Chondrocyte (in vitro differentiated cells): ENCODE measurements around the gene CCDC134. TPM values are rescaled to one million over a fixed set of nuclear protein-coding genes. Genes with fewer than 3 reads are reported as not detected.

Experiments
- DNase-seq: peaks from one replicate; pipeline ENCODE4 v3.0.0; 2021; ENCODE audit warnings: mixed read lengths, low spot score
- H3K27ac Mint-ChIP-seq: one replicate; pipeline ENCODE4 v1.8.0; 2021; ENCODE audit warnings: mild to moderate bottlenecking, moderate library complexity, mixed read lengths; ENCODE audit not compliant: unreplicated experiment
- H3K27me3 Mint-ChIP-seq: 2 replicates; pipeline ENCODE4 v1.8.0; 2021; ENCODE audit warnings: low read depth, mixed read lengths
- H3K36me3 Mint-ChIP-seq: 2 replicates; pipeline ENCODE4 v1.8.0; 2021; ENCODE audit warnings: low read depth, mixed read lengths
- H3K4me1 Mint-ChIP-seq: 2 replicates; pipeline ENCODE4 v1.8.0; 2021; ENCODE audit warnings: low read depth, mild to moderate bottlenecking, mixed read lengths
- H3K4me3 Mint-ChIP-seq: one replicate; pipeline ENCODE4 v1.8.0; 2021; ENCODE audit warnings: mild to moderate bottlenecking, moderate library complexity, mixed read lengths; ENCODE audit not compliant: unreplicated experiment
- H3K9me3 Mint-ChIP-seq: 2 replicates; pipeline ENCODE4 v1.8.0; 2021; ENCODE audit warnings: low read depth, mixed read lengths
- total RNA-seq: library from RNA; stranded (reverse); gene quantifications from 3 replicates; pipeline ENCODE4 v1.2.1, GENCODE V29; 2021
- TF ChIP-seq, protein P1 (sequence below): fragments of 200-600 bp; sonication (generic); IDR thresholded peaks from 2 replicates; pipeline ENCODE4 v1.5.0; 2021; ENCODE audit warnings: antibody characterized with exemption, mild to moderate bottlenecking, moderate library complexity

The CCDC134 gene
- total RNA-seq, 1 donor from 2014 or later: 7.0 TPM

DNA sequence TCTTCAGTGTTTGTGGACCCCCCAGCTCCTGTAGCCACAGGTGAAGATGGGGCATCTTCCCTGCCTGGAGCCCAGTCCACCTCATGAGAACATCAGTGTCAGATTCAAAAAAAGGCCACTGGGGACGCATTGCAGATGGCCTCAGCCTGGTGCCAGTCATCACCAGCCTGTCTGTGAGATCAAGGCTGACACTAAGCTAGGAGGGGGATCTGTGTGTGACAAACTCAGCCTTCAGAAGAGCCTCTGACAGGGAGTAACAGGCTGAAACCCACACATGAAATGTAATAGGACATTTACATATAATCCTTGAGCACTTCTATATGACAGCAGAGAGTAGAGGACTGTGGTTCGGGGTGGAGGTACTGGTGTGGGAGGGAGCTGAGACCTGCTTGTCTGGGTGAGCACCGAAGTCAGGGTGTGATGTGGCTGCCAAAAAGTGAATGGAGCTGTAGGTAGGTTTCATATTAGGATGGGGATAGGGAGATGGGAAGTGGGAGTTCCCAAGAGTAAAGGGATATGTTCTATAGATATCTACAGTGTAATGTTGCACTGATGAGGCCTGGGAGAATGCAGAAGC is 20.5 kb upstream of the CCDC134 start:
- TF ChIP-seq, protein P1, sequence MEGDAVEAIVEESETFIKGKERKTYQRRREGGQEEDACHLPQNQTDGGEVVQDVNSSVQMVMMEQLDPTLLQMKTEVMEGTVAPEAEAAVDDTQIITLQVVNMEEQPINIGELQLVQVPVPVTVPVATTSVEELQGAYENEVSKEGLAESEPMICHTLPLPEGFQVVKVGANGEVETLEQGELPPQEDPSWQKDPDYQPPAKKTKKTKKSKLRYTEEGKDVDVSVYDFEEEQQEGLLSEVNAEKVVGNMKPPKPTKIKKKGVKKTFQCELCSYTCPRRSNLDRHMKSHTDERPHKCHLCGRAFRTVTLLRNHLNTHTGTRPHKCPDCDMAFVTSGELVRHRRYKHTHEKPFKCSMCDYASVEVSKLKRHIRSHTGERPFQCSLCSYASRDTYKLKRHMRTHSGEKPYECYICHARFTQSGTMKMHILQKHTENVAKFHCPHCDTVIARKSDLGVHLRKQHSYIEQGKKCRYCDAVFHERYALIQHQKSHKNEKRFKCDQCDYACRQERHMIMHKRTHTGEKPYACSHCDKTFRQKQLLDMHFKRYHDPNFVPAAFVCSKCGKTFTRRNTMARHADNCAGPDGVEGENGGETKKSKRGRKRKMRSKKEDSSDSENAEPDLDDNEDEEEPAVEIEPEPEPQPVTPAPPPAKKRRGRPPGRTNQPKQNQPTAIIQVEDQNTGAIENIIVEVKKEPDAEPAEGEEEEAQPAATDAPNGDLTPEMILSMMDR: no peak
- no peaks in the 10 kb centered on the region for H3K36me3 Mint-ChIP-seq
- no peak overlapping the region for H3K4me3 Mint-ChIP-seq
- no peaks in the 10 kb centered on the region for H3K9me3 Mint-ChIP-seq
- DNase-seq: no peak
- H3K4me1 Mint-ChIP-seq: no peaks in the 10 kb centered on the region
- no peaks in the 10 kb centered on the region for H3K27me3 Mint-ChIP-seq
- no peak overlapping the region for H3K27ac Mint-ChIP-seq

DNA sequence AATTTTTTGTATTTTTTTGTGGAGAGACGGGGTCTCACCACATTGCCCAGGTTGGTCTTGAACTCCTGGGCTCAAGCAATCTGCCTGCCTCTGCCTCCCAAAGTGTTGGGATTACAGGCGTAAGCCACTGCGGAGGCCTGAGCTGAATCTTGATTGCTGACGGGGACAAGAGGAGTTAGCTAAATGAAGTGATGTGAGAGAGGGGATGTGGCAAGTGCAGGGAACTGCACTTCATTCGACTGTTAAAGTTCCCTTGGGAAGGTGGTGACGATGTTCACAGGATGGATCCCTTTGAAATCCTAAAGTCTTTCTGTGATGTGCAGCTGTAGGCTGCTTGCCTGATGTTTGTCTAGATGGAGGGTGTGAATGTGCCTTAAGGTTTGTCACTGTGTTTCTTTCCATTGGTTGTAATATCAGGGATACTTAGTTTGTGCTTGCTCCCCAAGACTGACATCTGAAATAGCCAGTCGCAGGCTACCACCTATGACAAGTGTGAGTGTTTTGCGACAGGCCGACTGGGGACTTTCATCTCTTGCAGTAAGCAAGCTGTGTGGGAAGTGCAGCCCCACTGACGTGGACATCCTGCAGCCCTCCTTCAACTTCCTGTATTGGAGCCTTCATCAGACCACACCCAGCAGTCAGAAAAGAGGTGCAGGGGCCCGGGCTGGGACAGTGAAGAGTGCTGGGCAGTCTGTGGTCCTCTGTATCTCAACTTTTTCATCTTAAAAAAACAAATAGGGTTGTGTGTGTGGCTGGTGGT is 19.6 kb upstream of the CCDC134 start:
- Mint-ChIP-seq H3K4me1 (no peaks in the 10 kb centered on the region), H3K36me3 (no peaks in the 10 kb centered on the region), H3K27me3 (no peaks in the 10 kb centered on the region), H3K9me3 (no peaks in the 10 kb centered on the region), H3K27ac (no peak overlapping the region), H3K4me3 (no peak overlapping the region)
- TF ChIP-seq, protein P1: no peak
- no peak for DNase-seq

DNA sequence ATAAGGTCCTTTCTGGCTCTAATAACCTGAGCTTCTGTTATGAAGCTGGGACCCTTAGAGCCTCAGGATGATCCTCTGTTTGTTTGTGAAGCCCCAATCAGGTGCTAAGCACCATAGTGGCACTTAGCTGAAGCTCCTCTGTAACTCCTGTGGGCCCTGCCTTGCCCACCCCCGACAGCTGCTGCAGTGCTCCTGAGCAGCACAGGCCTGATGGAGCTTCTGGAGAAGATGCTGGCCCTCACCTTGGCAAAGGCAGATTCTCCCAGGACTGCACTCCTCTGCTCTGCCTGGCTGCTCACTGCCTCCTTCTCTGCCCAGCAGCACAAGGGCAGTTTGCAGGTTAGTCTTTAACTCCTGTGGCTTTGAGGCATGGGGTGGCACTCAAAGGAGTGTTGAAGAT is 19.0 kb upstream of the CCDC134 start:
- no peak overlapping the region for H3K27ac Mint-ChIP-seq
- H3K9me3 Mint-ChIP-seq: no peaks in the 10 kb centered on the region

DNA sequence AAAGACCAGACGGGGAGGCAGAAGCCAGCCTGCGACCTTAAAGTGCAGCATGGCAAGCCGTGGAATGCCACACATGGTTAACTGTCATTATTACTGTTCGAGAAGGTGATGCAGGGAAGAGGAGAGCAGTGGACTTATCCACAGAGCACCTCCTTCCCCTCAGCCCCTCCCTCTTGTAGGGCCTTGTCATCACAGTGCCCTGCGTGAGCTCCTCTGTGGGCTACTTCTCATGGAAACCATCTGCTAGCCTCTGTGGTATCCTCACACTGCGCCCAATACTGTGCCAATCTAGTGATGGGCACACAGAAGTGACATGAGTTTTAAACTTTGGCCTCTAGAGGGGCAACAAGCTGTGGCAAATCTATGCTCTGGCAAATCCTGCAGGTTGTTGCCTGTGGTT is 18.2 kb upstream of the CCDC134 start:
- TF ChIP-seq, protein P1: no peak
- Mint-ChIP-seq H3K27ac (no peak overlapping the region), H3K36me3 (no peaks in the 10 kb centered on the region), H3K4me3 (no peak overlapping the region), H3K4me1 (no peaks in the 10 kb centered on the region), H3K9me3 (no peaks in the 10 kb centered on the region), H3K27me3 (no peaks in the 10 kb centered on the region)
- DNase-seq: no peak

More for the DNA sequence above, 19.0 kb upstream of the CCDC134 start:
- no peaks in the 10 kb centered on the region for H3K27me3 Mint-ChIP-seq
- no peak for DNase-seq
- H3K4me3 Mint-ChIP-seq: no peak overlapping the region
- TF ChIP-seq, protein P1: no peak
- H3K4me1 Mint-ChIP-seq: no peaks in the 10 kb centered on the region
- H3K36me3 Mint-ChIP-seq: no peaks in the 10 kb centered on the region

DNA sequence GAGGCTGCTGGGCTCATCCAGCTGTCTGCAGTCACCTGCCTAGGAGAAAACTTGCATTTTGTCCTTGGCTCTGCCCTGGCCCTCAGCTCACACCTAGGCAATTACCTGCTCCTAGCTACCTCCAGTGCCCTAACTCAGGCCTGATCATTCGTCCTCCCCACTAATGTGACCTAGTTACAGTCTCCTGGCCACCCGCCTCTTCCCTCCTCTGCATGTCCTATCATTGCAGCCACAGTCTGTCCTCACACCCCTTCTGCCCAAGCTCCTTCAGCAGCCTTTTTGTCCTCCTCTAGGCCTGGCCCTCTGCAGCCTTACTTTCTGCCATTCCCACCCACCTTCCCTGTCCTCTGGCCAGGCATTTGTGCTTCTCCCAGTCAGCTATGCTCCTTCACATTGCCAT is 17.7 kb upstream of the CCDC134 start:
- Mint-ChIP-seq H3K4me3 (no peak overlapping the region), H3K27ac (no peak overlapping the region), H3K36me3 (no peaks in the 10 kb centered on the region), H3K9me3 (no peaks in the 10 kb centered on the region), H3K4me1 (no peaks in the 10 kb centered on the region), H3K27me3 (no peaks in the 10 kb centered on the region)
- DNase-seq: no peak
- TF ChIP-seq, protein P1: no peak
